GM18499 (cell line): ENCODE measurements around the gene GZF1.
A peak's percentile ranks its signal among the peaks of the same experiment; 100 is the strongest.

Source experiments
- ATAC-seq: cut with Tn5 transposase; IDR thresholded peaks from one replicate; pipeline ENCODE4 v1.9.1; 2021; ENCODE audit warnings: moderate number of reproducible peaks; ENCODE audit not compliant: insufficient read depth, unreplicated experiment

GZF1 gene

DNA sequence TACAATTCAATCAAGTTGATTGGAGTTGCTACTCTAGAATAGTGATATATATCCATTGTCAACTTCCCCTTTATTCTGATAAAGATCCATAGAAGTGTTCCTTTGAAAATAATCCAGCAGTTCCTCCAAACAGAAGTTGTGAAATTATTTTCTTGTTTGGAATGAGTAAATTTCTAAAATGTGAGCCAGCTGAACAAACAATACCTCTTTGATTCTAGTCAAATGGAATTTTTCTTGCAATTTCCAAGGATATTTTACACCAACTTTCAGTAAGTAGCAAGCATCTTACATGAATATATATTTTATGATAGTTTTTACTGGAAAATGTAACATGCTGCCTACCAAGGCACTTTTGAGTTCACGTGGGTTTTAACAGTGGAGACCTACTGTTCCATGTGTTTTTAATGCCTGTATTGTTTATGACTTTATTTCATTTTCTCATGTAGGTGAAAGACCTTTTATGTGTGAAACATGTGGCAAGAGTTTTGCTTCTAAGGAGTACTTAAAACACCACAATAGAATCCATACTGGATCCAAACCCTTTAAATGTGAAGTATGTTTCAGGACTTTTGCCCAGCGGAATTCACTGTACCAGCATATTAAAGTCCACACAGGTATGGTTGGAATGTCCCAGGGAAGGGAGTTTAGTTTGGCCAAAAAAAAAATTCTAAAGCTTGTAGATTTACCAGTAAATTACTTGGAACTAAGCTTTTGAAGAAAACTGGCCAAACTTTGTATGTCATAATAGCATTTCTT lies 6.5 kb downstream of the GZF1 start:
- no peak for ATAC-seq

DNA sequence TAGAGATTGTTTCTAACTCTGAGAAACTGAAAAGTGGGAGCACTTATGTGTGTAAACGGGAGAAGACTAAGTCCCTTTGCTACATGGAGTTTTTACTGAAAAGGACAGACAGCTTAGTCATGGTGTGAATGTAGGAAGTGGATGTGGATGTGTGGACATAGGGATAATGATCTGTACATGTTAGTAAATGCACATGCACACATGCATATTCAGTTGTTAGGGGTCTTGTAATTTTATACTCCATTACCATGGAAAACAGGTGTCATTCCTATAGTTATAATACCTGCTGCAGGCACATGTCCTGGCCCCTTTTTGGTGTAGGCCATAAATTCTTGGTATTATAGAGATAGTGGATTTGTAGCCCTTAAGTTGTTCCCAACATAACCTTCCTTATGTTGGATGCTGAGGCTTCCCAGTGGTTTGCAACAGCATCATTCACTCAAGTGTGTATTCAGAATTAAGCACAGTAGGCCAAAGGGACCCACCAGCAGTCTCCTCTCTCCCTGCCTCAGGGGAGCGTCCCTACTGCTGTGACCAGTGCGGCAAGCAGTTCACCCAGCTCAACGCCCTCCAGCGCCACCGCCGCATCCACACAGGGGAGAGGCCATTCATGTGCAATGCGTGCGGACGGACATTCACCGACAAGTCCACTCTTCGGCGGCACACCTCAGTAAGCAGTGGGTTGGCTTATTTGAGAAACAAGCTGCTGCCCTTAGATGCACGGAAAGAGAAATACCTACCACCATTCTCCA lies 7.3 kb downstream of the GZF1 start:
- ATAC-seq = no peak

- ATAC-seq = no peak
These were observed 8.3 kb downstream of the GZF1 start for GRCh38 chr20:23370274-23370673.

DNA sequence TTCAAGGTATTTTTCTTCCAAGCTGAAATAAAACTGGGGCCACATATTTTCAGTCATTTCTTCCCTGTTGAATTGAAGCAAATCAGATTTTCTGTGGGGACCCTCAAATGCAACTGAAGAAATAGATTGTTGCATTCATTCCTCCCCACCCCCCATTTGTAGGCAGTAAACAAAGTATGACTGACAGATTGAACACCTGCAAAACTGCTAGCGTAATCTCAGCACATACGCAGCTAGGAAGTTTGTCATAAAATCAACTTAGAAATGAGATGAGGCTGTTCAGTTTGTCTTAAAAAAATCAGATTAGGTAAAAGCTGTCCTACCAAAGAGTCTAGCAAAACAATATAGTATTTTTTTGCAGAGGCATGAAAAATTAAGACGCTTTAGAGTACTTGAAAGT lies 8.9 kb downstream of the GZF1 start:
- ATAC-seq = no peak

GRCh38 chr20:23371496-23371895 lies 9.5 kb downstream of the GZF1 start:
- no peak for ATAC-seq

DNA sequence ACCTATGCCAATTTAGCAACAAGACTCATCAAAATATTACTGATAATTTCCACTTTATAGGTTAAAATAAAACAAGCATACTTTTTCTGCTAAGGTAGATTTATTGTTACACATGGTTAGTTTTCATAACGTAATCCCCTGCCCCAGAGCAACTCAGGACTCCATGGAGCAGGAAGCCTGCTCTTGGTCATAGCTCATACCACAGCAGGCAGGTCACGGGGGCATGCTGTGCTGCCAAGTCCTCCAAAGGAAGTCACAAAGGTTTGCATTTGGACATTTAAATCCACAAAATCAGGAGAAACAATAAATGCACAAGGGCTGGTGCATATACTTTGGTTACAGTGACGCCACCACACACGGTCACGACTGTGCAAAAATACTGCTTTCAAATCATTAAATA lies 12.5 kb downstream of the GZF1 start:
- ATAC-seq = no peak

DNA sequence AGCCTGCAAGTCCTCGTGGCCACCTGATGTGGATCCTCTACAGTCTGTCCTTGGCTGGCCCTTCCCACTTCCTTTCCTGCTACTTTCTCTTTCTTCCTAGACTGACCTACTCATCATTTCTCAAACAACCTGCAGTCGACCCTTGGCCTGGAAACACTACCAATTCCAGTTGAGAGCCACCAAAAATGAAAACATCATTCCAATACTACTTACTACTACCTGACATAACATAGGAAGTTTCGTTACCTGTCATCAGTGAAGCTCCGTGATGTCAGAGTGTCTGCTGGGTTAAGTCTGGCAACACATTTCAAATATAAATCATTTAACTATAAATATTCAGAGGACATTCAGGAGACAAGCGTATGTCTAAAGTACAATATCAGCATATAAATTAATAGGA lies 13.8 kb downstream of the GZF1 start:
- ATAC-seq = no peak

DNA sequence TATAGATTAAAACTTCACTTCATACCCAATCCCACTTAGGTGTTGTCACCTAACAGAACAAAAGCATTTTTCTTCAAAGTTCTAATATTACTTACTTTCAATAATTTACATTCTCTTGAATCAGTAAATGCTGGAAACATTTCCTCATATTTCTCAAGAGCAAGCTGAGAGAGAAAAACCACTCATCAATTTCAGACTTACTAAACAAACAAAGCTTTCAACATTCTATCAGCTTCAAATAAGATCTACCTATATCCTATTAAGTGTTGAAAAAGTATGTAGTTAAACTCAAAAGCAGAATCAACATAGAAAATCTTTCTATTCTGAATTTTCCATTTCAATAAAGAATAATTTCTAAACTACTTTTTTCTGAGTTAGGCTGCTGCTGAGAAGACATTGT lies 17.8 kb downstream of the GZF1 start:
- no peak for ATAC-seq

DNA sequence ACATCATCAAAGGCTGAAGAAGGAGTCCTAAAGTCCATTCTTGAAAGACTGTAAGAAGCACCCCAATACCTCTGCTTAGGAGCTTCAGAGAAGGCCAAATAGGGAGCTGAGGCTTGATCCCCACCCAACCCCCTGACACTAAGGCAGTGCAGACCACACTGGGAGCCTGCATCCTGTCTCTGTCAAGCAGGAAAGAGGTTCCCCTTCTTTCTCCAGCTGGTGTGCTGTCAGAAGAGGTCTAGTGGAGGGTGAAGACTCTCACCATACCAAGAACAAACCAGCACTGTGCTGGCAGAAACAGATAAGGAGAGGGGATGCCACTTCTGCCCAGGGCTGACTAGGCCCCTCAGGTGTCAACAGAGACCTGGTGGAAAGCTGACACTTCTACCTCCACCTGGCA lies 19.9 kb downstream of the GZF1 start:
- no peak for ATAC-seq

- ATAC-seq = no peak
These were observed 24.5 kb downstream of the GZF1 start for GRCh38 chr20:23386304-23387117.

- no peak for ATAC-seq
These were observed 25.1 kb downstream of the GZF1 start for GRCh38 chr20:23387118-23387443.

GRCh38 chr20:23390091-23390774 lies 28.3 kb downstream of the GZF1 start:
- ATAC-seq = no peak

- no peak for ATAC-seq
These were observed 29.8 kb downstream of the GZF1 start for GRCh38 chr20:23391707-23392310.

GRCh38 chr20:23393996-23394775 lies 32.2 kb downstream of the GZF1 start:
- no peak for ATAC-seq

DNA sequence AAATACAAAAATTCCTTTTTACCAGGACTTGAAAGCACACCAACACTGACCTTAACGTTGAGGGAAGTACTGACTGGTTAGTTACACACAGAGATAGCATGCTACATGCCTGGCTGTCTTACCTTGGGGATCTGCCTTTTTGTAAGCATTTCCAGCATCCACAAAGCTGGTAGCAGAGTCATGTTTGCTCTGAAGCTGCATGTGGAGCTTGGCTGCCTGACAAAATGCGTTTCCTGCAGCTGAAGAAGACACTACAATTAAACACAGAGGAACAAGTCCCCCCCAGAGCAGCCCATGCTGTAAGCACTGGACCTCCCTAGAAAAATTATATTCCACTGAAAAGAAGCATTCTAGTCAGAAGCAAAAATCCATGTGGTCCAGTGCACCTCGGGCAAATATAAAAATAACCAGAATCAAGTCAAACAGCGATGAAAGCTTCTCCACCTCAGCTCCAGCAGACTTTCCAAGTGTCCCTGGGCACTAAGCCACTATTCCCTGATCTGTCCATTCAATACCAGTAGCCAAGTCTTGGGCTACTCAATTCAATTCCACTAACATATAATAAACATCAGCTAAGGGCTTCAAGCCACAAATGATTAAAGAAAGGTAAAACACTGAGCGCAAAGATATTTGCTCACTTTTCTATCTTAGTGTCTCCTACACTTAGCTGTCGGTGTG lies 35.1 kb downstream of the GZF1 start:
- no peak for ATAC-seq

DNA sequence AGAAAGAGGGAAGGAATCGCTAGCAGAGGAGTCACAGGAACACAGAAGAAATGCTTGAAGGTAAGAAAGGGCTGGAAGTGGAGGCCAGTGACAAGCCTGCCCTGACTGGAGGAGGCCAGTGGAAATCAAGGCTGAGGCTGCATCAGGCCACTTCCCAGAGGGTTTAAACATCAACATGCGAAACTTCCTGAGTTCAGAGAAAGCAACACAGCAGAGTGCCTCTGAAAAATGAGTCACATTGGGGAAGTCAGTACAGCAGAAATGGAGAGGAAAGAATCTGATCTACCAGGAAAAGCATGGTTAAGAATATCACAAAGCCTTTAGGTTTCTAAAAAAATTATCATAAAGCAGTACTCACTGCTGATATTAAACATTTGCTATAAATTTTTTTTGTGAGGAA lies 36.0 kb downstream of the GZF1 start:
- no peak for ATAC-seq

GRCh38 chr20:23399568-23400241 lies 37.7 kb downstream of the GZF1 start:
- peak; percentile 70 for ATAC-seq

- no peak for ATAC-seq
These were observed 39.1 kb downstream of the GZF1 start for GRCh38 chr20:23401051-23401450.
